ENCODE measurements around the gene EIF4EBP2.

EIF4EBP2 gene

DNA sequence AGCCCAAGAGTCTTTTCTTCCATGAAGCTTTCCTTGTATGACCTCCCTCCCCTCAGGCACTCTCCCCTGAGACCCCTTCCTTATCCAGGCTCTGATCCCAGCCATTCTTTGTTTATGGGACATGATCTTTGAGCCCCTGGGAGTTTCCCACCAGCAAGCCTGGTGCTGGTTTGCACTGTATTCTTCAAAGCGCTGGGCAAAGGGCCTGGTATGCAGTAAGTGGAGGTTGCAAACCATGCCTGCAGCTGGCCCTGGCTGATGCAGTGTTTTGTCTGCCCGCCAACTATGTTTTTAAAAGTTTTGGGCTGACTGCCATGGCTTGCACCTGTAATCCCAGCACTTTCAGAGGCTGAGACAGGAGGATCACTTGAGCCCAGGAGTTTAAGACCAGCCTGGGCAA is 44.3 kb downstream of the EIF4EBP2 start:
- DNase-seq (ENCODE audit: low read depth, low spot score), result no peak
- TF ChIP-seq, protein P1, sequence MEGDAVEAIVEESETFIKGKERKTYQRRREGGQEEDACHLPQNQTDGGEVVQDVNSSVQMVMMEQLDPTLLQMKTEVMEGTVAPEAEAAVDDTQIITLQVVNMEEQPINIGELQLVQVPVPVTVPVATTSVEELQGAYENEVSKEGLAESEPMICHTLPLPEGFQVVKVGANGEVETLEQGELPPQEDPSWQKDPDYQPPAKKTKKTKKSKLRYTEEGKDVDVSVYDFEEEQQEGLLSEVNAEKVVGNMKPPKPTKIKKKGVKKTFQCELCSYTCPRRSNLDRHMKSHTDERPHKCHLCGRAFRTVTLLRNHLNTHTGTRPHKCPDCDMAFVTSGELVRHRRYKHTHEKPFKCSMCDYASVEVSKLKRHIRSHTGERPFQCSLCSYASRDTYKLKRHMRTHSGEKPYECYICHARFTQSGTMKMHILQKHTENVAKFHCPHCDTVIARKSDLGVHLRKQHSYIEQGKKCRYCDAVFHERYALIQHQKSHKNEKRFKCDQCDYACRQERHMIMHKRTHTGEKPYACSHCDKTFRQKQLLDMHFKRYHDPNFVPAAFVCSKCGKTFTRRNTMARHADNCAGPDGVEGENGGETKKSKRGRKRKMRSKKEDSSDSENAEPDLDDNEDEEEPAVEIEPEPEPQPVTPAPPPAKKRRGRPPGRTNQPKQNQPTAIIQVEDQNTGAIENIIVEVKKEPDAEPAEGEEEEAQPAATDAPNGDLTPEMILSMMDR (IDR thresholded peaks at IDR 0.05; ENCODE audit: insufficient read depth, low read length, missing control alignments), result no peak
- H3K4me3 ChIP-seq (ENCODE audit: low read depth, low read length), result no peak overlapping the region
- ChIA-PET CTCF (interaction anchor here (1.4 to 4.1 kb wide), 2 partner anchors 13 to 14 kb away, joined by 5 to 31 read pairs; no protein-coding TSS in a partner anchor), POLR2A (no interaction called here)

DNA sequence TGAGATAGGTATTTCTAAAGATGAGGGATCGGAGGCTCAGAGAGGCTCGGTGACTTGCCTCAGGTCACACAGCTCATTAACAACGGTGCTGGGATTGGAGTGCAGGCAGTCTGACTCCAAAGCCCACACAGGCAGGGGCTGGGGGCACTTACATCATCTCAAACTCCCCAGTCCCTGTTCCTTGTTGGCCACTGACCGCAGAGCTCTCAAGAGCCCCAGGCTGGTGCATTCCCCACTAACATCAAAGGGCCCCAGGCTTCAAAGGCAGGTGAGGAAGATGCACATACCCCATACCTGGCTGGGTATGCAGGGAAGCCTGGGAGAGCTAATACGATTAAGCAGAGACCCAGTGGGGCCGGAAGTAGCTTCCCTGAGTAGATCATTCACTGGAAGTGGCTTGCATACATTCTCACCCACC is 51.3 kb downstream of the EIF4EBP2 start:
- H3K4me3 ChIP-seq (ENCODE audit: low read depth, low read length), result no peak overlapping the region
- no peak for DNase-seq (ENCODE audit: low read depth, low spot score)
- POLR2A ChIA-PET, result no interaction called here

DNA sequence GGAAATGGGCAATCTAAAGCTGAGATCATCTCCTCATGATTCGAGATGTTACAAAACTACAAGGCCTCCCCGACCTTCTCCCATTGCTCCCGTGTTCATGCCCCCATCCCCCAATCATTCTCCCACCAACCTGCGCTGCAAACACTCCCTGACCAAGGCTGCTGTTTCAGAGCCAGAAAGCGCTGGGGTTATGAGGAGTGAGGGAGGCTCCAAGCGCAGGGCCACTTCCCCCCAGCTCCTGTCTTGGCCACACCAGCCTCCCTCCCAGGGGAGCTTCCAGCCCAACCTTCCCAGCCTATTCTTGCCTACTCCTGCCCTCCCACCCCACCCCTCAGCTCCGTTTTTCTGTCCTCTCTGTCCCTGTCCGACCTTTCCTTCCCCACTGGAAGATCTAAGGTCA is 52.2 kb downstream of the EIF4EBP2 start:
- no peak for DNase-seq (ENCODE audit: low read depth, low spot score)
- CTCF ChIA-PET, result interaction anchor here (1.6 kb wide), 1 partner anchor 93 kb away, joined by 4 read pairs; no protein-coding TSS in a partner anchor
- TF ChIP-seq, protein P1 (IDR thresholded peaks at IDR 0.05; ENCODE audit: insufficient read depth, low read length, missing control alignments), result no peak
- POLR2A ChIA-PET, result no interaction called here
- H3K4me3 ChIP-seq (ENCODE audit: low read depth, low read length), result no peak overlapping the region

More for the DNA sequence above, 51.3 kb downstream of the EIF4EBP2 start:
- CTCF ChIA-PET, result interaction anchor here (1.6 kb wide), 1 partner anchor 94 kb away, joined by 4 read pairs; no protein-coding TSS in a partner anchor
- TF ChIP-seq, protein P1 (IDR thresholded peaks at IDR 0.05; ENCODE audit: insufficient read depth, low read length, missing control alignments), result no peak

DNA sequence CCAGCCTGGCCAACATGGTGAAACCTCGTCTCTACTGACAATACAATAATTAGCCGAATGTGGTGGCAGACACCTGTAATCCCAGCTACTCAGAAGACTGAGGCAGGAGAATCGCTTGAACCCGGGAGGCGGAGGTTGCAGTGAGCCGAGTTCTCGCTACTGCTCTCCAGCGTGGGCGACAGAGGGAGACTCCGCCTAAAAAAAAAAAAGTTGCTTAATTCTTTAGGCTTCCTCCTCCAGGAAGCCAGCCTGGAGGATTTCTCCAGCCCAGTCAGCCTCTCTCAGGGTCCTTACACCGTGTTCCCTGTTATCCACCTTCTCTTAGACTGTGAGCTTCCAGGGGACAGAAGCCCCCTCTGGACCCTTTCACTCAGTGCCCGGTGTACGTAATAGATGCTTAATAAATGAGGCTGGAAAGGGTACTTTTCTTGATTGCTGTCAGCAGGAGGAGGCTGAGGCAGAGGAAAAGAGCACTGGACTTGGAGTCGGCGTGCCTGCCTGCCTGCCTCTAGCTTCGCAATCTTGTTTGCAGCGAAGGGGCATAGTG is 53.9 kb downstream of the EIF4EBP2 start:
- TF ChIP-seq, protein P1 (IDR thresholded peaks at IDR 0.05; ENCODE audit: insufficient read depth, low read length, missing control alignments), result no peak
- DNase-seq (ENCODE audit: low read depth, low spot score), result no peak
- CTCF ChIA-PET, result interaction anchor here (10.0 kb wide), 1 partner anchor 83 kb away, joined by 180 read pairs; no protein-coding TSS in a partner anchor
- H3K4me3 ChIP-seq (ENCODE audit: low read depth, low read length), result no peak overlapping the region
- POLR2A ChIA-PET, result no interaction called here

DNA sequence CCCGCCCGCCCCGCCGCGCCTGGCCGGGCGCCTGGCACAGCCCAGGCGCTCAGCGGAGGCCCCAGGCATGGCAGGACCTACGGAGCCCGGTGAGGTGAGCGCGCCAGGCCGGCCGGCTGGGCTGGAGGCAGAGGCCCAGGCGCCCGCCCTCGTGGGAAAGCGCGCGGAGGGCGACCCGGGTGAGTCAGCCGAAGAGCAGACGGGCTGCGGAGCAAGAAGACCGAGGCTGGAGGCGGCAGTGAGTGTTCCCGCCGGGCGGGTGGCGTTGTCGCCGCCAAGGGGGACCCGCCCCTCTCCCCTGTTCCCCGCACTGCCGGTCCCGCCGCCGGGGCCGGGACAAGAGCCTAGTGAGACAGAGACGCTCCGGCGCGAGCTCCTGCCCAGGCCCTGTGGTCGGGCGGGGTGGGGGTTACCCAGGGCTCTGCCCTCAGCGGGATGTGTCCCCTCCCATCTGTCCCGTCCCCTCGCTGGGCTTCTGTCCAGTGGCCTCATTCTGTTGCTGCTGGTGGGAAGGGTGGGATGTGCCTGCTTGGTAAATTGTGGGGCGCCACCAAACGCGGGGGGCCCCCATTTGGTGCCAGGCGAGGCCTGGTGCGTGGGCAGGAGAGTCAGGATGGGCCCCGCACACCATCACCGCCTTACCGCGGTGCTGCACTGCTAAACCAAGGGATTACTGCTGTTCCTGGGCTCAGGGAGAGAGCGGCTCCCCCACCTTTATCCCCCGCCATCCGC is 54.5 kb downstream of the EIF4EBP2 start:
- no peak for DNase-seq (ENCODE audit: low read depth, low spot score)
- CTCF ChIA-PET, result interaction anchor here (10.0 kb wide), 1 partner anchor 83 kb away, joined by 180 read pairs; no protein-coding TSS in a partner anchor

More for the DNA sequence above, 54.5 kb downstream of the EIF4EBP2 start:
- POLR2A ChIA-PET, result interaction anchor here (0.6 kb wide), 1 partner anchor 85 kb away, joined by 3 read pairs; no protein-coding TSS in a partner anchor
- TF ChIP-seq, protein P1 (IDR thresholded peaks at IDR 0.05; ENCODE audit: insufficient read depth, low read length, missing control alignments), result no peak
- peak overlapping the region; percentile 25 for H3K4me3 ChIP-seq (ENCODE audit: low read depth, low read length)

All from AG04449 (cell line).